K562 (cell line): Measurements from ENCODE around the gene SLC25A11. TPM values are rescaled to one million over a fixed set of nuclear protein-coding genes. Genes with fewer than 3 reads are reported as not detected.
A peak's percentile ranks its signal among the peaks of the same experiment; 100 is the strongest.

ENCODE experiments used
- CBX5 ChIP-seq: IDR thresholded peaks from 2 replicates; pipeline ENCODE4 v1.6.1; 2014; ENCODE audit warnings: low read depth, borderline replicate concordance
- CHCHD3 ChIP-seq: fragments of 250-450 bp; sonication (Bioruptor Pico); IDR thresholded peaks from 2 replicates; pipeline ENCODE4 v2.1.2; 2022; ENCODE audit warnings: mild to moderate bottlenecking
- GTF2F1 ChIP-seq: IDR thresholded peaks from 2 replicates; pipeline ENCODE4 v1.6.1; 2011; ENCODE audit warnings: low read depth, low read length, improper control_type of control experiment
- HNRNPLL ChIP-seq: fragments of 200-400 bp; formaldehyde crosslinking; IDR thresholded peaks from 2 replicates; pipeline ENCODE4 v1.6.1; 2017; ENCODE audit warnings: low read length, low read depth, mild to moderate bottlenecking; ENCODE audit not compliant: poor library complexity, severe bottlenecking
- IFI16 ChIP-seq: fragments of 250-450 bp; sonication (Bioruptor Pico); IDR thresholded peaks from 2 replicates; pipeline ENCODE4 v2.1.2; 2022; ENCODE audit warnings: mild to moderate bottlenecking, inconsistent platforms
- JUNB ChIP-seq: fragments of 450-650 bp; formaldehyde crosslinking; conservative IDR thresholded peaks from 2 replicates; pipeline ENCODE4 v1.4.0; 2020; ENCODE audit warnings: mild to moderate bottlenecking
- MCM7 ChIP-seq, 2 experiments: fragments of 450-650 bp; IDR thresholded peaks; 2 replicates each; pipeline ENCODE4 v1.6.1; 2016 to 2018
- MYNN ChIP-seq, 2 experiments: sonication (generic); formaldehyde crosslinking in 1 of 2; IDR thresholded peaks; 2 replicates each; pipeline versions ENCODE4 v1.5.0 to v1.6.1; 2016 to 2020; ENCODE audit warnings: antibody characterized with exemption in 1 of 2, missing genetic modification reagents in 1 of 2
- NCOA2 ChIP-seq, 2 experiments: fragments of 450-650 bp; IDR thresholded peaks; 2 replicates each; pipeline ENCODE4 v1.6.1; 2018; ENCODE audit warnings: mild to moderate bottlenecking in 2 of 2, moderate library complexity in 1 of 2; ENCODE audit not compliant: partially characterized antibody in 2 of 2
- NCOR1 ChIP-seq: fragments of 450-650 bp; IDR thresholded peaks from 2 replicates; pipeline ENCODE4 v1.6.1; 2016; ENCODE audit warnings: mild to moderate bottlenecking, moderate library complexity
- RBFOX2 ChIP-seq: fragments of 200-400 bp; formaldehyde crosslinking; IDR thresholded peaks from 2 replicates; pipeline ENCODE4 v1.6.1; 2017; ENCODE audit warnings: low read depth, mild to moderate bottlenecking, low read length, moderate library complexity
- SAFB ChIP-seq: fragments of 200-400 bp; formaldehyde crosslinking; IDR thresholded peaks from 2 replicates; pipeline ENCODE4 v1.6.1; 2017; ENCODE audit warnings: low read depth, low read length, borderline replicate concordance
- SREBF2 ChIP-seq: sonication (generic); formaldehyde crosslinking; IDR thresholded peaks from 2 replicates; pipeline ENCODE4 v1.4.0; 2020; ENCODE audit warnings: mild to moderate bottlenecking, missing genetic modification reagents
- SRSF7 ChIP-seq: fragments of 200-400 bp; formaldehyde crosslinking; optimal IDR thresholded peaks from 2 replicates; pipeline ENCODE3; 2017; ENCODE audit warnings: mild to moderate bottlenecking, low read depth, low read length
- SUPT5H ChIP-seq: fragments of 450-650 bp; IDR thresholded peaks from 2 replicates; pipeline ENCODE4 v1.6.1; 2016
- WHSC1 ChIP-seq: IDR thresholded peaks from one replicate; pipeline ENCODE4 v1.6.1; 2012; ENCODE audit warnings: low read length, control low read depth, inconsistent platforms
- ZBTB12 ChIP-seq: fragments of 250-450 bp; sonication (Bioruptor Pico); IDR thresholded peaks from 2 replicates; pipeline ENCODE4 v1.4.0; 2020
- ZFP30 ChIP-seq: fragments of 250-450 bp; sonication (Bioruptor Pico); IDR thresholded peaks from 2 replicates; pipeline ENCODE4 v1.8.0; 2022; ENCODE audit warnings: moderate library complexity, mild to moderate bottlenecking, inconsistent platforms, borderline replicate concordance
- ZNF12 ChIP-seq: sonication (generic); formaldehyde crosslinking; IDR thresholded peaks from 2 replicates; pipeline ENCODE4 v1.4.0; 2020; ENCODE audit warnings: mild to moderate bottlenecking, missing genetic modification reagents
- ZNF146 ChIP-seq: IDR thresholded peaks from one replicate; pipeline ENCODE4 v1.6.1; 2018; ENCODE audit warnings: missing compliant biosample characterization; ENCODE audit not compliant: unreplicated experiment
- ZNF551 ChIP-seq: fragments of 250-450 bp; sonication (Bioruptor Pico); IDR thresholded peaks from 2 replicates; pipeline ENCODE4 v1.5.0; 2021; ENCODE audit warnings: mild to moderate bottlenecking, moderate library complexity
- polyA plus RNA-seq, 8 experiments: library from polyadenylated mRNA; depleted of rRNA in 4 of 8; stranded (reverse) in 5 of 8; unstranded in 3 of 8; fragments of >200 nt; fragmentation: Nextera tagmentation in 2 of 8; fragmentation: Illumina TruSeq in 1 of 8; extraction: Ambion mirVana in 2 of 8; extraction: Trizol in 1 of 8; gene quantifications; 2 replicates each; pipeline versions ENCODE4 v1.2.1 to v1.2.3, GENCODE V29; 2011 to 2014; ENCODE audit warnings: inconsistent platforms in 1 of 8, missing spikeins in 1 of 8
- total RNA-seq, 7 experiments: library from RNA; depleted of rRNA in 6 of 7; stranded (reverse); fragments of >200 nt in 6 of 7; fragmentation: Illumina TruSeq in 2 of 7; extraction: Trizol in 2 of 7; gene quantifications; 2 replicates each; pipeline versions ENCODE4 v1.2.1 to v1.2.3, GENCODE V29; 2011 to 2021; ENCODE audit warnings: low replicate concordance in 1 of 7
- TF ChIP-seq, protein P1 (sequence below): fragments of 450-650 bp; IDR thresholded peaks from 2 replicates; pipeline ENCODE4 v1.6.1; 2016; ENCODE audit warnings: antibody characterized with exemption

SLC25A11 gene
- total and polyA plus RNA-seq, 9 of the 15 experiments (the other 6 are each of a cell fraction or from before 2014, with no cell fraction given) = 3.1 to 56.7 (median 32.9) TPM

DNA sequence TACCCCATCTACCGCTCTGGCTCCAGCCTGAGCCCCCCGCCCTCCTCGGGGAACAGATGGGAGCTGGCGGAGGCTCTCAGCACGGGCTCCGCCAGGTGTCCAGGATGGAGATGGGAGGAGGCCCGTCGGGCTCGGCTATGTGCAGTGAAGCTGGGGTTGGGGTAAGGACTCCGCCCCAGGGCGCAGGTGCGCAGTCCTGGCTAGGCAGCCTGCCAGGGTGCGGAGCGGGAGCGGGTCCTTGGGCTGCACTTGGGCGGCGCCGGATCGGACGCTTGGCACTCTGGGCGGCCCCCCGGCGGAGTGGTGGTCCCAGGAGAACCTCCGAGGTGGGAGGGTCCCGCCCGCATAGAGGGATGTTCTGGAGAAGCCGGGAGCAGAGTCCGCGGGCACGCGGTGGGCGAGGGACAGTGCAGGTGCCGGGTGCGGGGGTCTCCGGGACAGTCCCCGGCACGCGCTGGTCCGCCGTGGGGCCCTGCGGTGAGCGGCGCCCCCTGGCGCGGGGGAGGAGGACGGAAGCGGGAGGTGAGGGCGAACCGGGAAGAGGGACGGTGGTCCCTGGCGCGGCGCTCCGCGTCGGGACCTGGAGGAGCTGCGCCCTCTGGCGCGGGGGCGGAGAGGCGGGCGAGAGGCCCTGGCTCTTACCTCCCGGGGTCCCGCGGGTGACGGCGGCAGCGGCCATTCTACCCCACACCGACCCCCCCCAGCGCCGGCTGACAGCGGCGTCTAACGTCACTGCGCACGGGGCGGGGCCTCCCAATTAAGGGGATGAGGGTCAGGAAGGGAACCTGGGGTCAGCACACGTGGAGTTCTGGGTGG, 47.3 kb upstream of the SLC25A11 start, which contains the start of gene CAMTA2 (continued):
- TF ChIP-seq HNRNPLL = no peak
- TF ChIP-seq SRSF7 = no peak
- no peak for TF ChIP-seq CBX5
- no peak for TF ChIP-seq ZNF551
- peak; percentile 74 for TF ChIP-seq SUPT5H
- TF ChIP-seq WHSC1 = no peak
- no peak for TF ChIP-seq MCM7 (IDR thresholded peaks at IDR 0.05)
- TF ChIP-seq ZFP30 (CRISPR knock-in tag) = no peak
- peak; percentile 70 for TF ChIP-seq ZBTB12
- no peak for TF ChIP-seq ZNF12 (CRISPR knock-in tag)
- no peak for TF ChIP-seq SREBF2
- TF ChIP-seq IFI16 (CRISPR knock-in tag) = no peak
- TF ChIP-seq MYNN (IDR thresholded peaks at IDR 0.05) = no peak
- no peak for TF ChIP-seq MYNN (CRISPR knock-in tag; IDR thresholded peaks at IDR 0.05)
- peak; percentile 47; the same call in 1 of the 2 replicates for TF ChIP-seq NCOR1
- TF ChIP-seq, protein P1, sequence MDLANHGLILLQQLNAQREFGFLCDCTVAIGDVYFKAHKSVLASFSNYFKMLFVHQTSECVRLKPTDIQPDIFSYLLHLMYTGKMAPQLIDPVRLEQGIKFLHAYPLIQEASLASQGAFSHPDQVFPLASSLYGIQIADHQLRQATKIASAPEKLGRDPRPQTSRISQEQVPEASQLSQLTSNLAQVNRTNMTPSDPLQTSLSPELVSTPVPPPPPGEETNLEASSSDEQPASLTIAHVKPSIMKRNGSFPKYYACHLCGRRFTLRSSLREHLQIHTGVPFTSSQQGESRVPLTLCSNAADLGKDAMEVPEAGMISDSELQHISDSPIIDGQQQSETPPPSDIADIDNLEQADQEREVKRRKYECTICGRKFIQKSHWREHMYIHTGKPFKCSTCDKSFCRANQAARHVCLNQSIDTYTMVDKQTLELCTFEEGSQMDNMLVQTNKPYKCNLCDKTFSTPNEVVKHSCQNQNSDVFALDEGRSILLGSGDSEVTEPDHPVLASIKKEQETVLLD = no peak; the same call in 1 of the 2 replicates
- no peak for TF ChIP-seq NCOA2 (IDR thresholded peaks at IDR 0.05; ENCODE audit: partially characterized antibody in 2 of 2)
- no peak for TF ChIP-seq CHCHD3
- no peak for TF ChIP-seq ZNF146
- TF ChIP-seq SAFB = peak; percentile 66
- TF ChIP-seq RBFOX2 = peak; percentile 82
- no peak for TF ChIP-seq JUNB (CRISPR knock-in tag)
- no peak for TF ChIP-seq GTF2F1
